KG1 (cell line): ENCODE measurements around the gene PRR15L.

Experiments used
- DNase-seq: peaks from one replicate; lab custom pipeline; 2025; lab: John Stamatoyannopoulos, UW

PRR15L gene

GRCh38 chr17:47959825-47960655 lies 2.4 kb upstream of the PRR15L start:
- no peak for DNase-seq

GRCh38 chr17:47956791-47957590 lies 692 bp downstream of the PRR15L start:
- no peak for DNase-seq

GRCh38 chr17:47955497-47956461 lies 1.9 kb downstream of the PRR15L start:
- no peak for DNase-seq

- no peak for DNase-seq
Measured at GRCh38 chr17:47953909-47954308, 3.8 kb downstream of the PRR15L start.

- no peak for DNase-seq
Measured at GRCh38 chr17:47952171-47953021, 5.3 kb downstream of the PRR15L start.

- no peak for DNase-seq
Measured at GRCh38 chr17:47950448-47950847, 7.2 kb downstream of the PRR15L start.

GRCh38 chr17:47949946-47950345 lies 7.7 kb downstream of the PRR15L start:
- DNase-seq: no peak

GRCh38 chr17:47949197-47949759 lies 8.4 kb downstream of the PRR15L start:
- no peak for DNase-seq

GRCh38 chr17:47948706-47949196 lies 8.9 kb downstream of the PRR15L start:
- DNase-seq: no peak

GRCh38 chr17:47946929-47947397 lies 10.7 kb downstream of the PRR15L start:
- DNase-seq: peak; percentile 59

- no peak for DNase-seq
Measured at GRCh38 chr17:47946516-47946915, 11.2 kb downstream of the PRR15L start.

GRCh38 chr17:47945529-47946508 lies 11.9 kb downstream of the PRR15L start:
- DNase-seq: no peak

- DNase-seq: no peak
Measured at GRCh38 chr17:47945080-47945479, 12.6 kb downstream of the PRR15L start.

GRCh38 chr17:47942568-47942967 lies 15.1 kb downstream of the PRR15L start:
- no peak for DNase-seq

- DNase-seq: no peak
Measured at GRCh38 chr17:47942096-47942510, 15.6 kb downstream of the PRR15L start.

- DNase-seq: peak; percentile 82
Measured at GRCh38 chr17:47941246-47942095, 16.2 kb downstream of the PRR15L start, which contains the start of gene PNPO. Gene PNPO, plus strand, starts transcription at chr17:47941571. Its CDS starts 105 bp downstream, at chr17:47941676.

GRCh38 chr17:47937941-47938340 lies 19.7 kb downstream of the PRR15L start:
- no peak for DNase-seq

GRCh38 chr17:47935961-47936360 lies 21.7 kb downstream of the PRR15L start:
- DNase-seq: no peak
